Measurements from ENCODE around the gene GPAM. TPM values are rescaled to one million over a fixed set of nuclear protein-coding genes. Genes with fewer than 3 reads are reported as not detected.

Gene GPAM
- total and polyA plus RNA-seq, 8 donors: 1.2 to 14.0 (median 3.0) TPM

GRCh38 chr10:112182784-112183328 is 709 bp downstream of the GPAM start:
- peak in 1 of 2 donors; percentile 6 for DNase-seq
- H3K27me3 ChIP-seq: no peaks in the 10 kb centered on the region
- peaks cover 0 to 30% (median 17%) of the 10 kb centered on the region in 4 donors for H3K4me1 ChIP-seq
- WGBS, 5 donors: 23 to 28% (median 26%) methylated on average over 9 to 10 of the region's 10 CpGs
- peak overlapping the region in 4 of 5 donors; percentile 75 to 87 (median 79) for H3K27ac ChIP-seq
- H3K4me3 ChIP-seq: peak overlapping the region; percentile 75 to 87 (median 84)
- H3K9me3 ChIP-seq: no peaks in the 10 kb centered on the region
- TF ChIP-seq POLR2AphosphoS5 (IDR thresholded peaks at IDR 0.05): no peak
- no peak for TF ChIP-seq POLR2A (IDR thresholded peaks at IDR 0.05)
- peaks cover 0 to 38% (median 28%) of the 10 kb centered on the region in 4 donors for H3K36me3 ChIP-seq
- intact Hi-C loops (cut with DNase I; ENCODE audit: low total_unique reads): no loop called here

GRCh38 chr10:112177247-112177646 is 6.3 kb downstream of the GPAM start:
- WGBS, 5 donors: 73 to 96% (median 90%) methylated on average over 1 of the region's 1 CpG
- DNase-seq: no peak
- Histone ChIP-seq H3K4me1 (peaks cover 0 to 11% (median 5%) of the 10 kb centered on the region in 4 donors), H3K27me3 (no peaks in the 10 kb centered on the region), H3K27ac (no peak overlapping the region), H3K9me3 (no peaks in the 10 kb centered on the region), H3K4me3 (no peak overlapping the region), H3K36me3 (peaks cover 3 to 94% (median 83%) of the 10 kb centered on the region in 4 donors)
- no peak for TF ChIP-seq EP300 (IDR thresholded peaks at IDR 0.05)
- TF ChIP-seq CTCF (IDR thresholded peaks at IDR 0.05): no peak
- TF ChIP-seq POLR2AphosphoS5 (IDR thresholded peaks at IDR 0.05): no peak
- TF ChIP-seq POLR2A (IDR thresholded peaks at IDR 0.05): no peak
- intact Hi-C loops (cut with DNase I; ENCODE audit: low total_unique reads): no loop called here

GRCh38 chr10:112176543-112176942 is 7.0 kb downstream of the GPAM start:
- no peak for DNase-seq
- Histone ChIP-seq H3K4me1 (peaks cover 0 to 4% (median 1%) of the 10 kb centered on the region in 4 donors), H3K36me3 (peaks cover 9 to 100% (median 90%) of the 10 kb centered on the region in 4 donors), H3K27ac (no peak overlapping the region), H3K4me3 (no peak overlapping the region), H3K27me3 (no peaks in the 10 kb centered on the region), H3K9me3 (no peaks in the 10 kb centered on the region)
- 82 to 99% (median 94%) methylated on average over 3 of the region's 3 CpGs for WGBS, 5 donors
- TF ChIP-seq POLR2A (IDR thresholded peaks at IDR 0.05): no peak
- no peak for TF ChIP-seq EP300 (IDR thresholded peaks at IDR 0.05)
- no peak for TF ChIP-seq POLR2AphosphoS5 (IDR thresholded peaks at IDR 0.05)
- no peak for TF ChIP-seq CTCF (IDR thresholded peaks at IDR 0.05)
- intact Hi-C loops (cut with DNase I; ENCODE audit: low total_unique reads): no loop called here

- no peak for DNase-seq
- intact Hi-C loops (cut with DNase I; ENCODE audit: low total_unique reads): no loop called here
- no peak overlapping the region for H3K27ac ChIP-seq
- peaks cover 0 to 3% (median 0%) of the 10 kb centered on the region in 4 donors for H3K4me1 ChIP-seq
- H3K27me3 ChIP-seq: no peaks in the 10 kb centered on the region
- H3K36me3 ChIP-seq: peaks cover 19 to 100% (median 98%) of the 10 kb centered on the region in 4 donors
- no peaks in the 10 kb centered on the region for H3K9me3 ChIP-seq
- TF ChIP-seq POLR2AphosphoS5 (IDR thresholded peaks at IDR 0.05): no peak
- no peak for TF ChIP-seq POLR2A (IDR thresholded peaks at IDR 0.05)
- no peak for TF ChIP-seq CTCF (IDR thresholded peaks at IDR 0.05)
- no peak for TF ChIP-seq EP300 (IDR thresholded peaks at IDR 0.05)
- no peak overlapping the region for H3K4me3 ChIP-seq
- WGBS, 5 donors: 92 to 97% (median 94%) methylated on average over 8 of the region's 8 CpGs
These were observed 8.2 kb downstream of the GPAM start for GRCh38 chr10:112175409-112175808.

GRCh38 chr10:112173206-112173605 is 10.4 kb downstream of the GPAM start:
- no peaks in the 10 kb centered on the region for H3K9me3 ChIP-seq
- H3K27me3 ChIP-seq: no peaks in the 10 kb centered on the region
- intact Hi-C loops (cut with DNase I; ENCODE audit: low total_unique reads): no loop called here
- peaks cover 29 to 100% (median 99%) of the 10 kb centered on the region in 4 donors for H3K36me3 ChIP-seq
- no peak overlapping the region for H3K27ac ChIP-seq
- H3K4me1 ChIP-seq: peaks cover 0 to 3% (median 0%) of the 10 kb centered on the region in 4 donors
- WGBS, 5 donors: 75 to 88% (median 85%) methylated on average over 4 of the region's 4 CpGs
- no peak for TF ChIP-seq POLR2A (IDR thresholded peaks at IDR 0.05)
- no peak for TF ChIP-seq POLR2AphosphoS5 (IDR thresholded peaks at IDR 0.05)
- TF ChIP-seq EP300 (IDR thresholded peaks at IDR 0.05): no peak
- TF ChIP-seq CTCF (IDR thresholded peaks at IDR 0.05): no peak
- no peak for DNase-seq
- no peak overlapping the region for H3K4me3 ChIP-seq
